Uterus (tissue), 2 donors: ENCODE results near the gene FAM114A1.

Experiments used
- CTCF ChIP-seq, 4 experiments: fragments of 200-600 bp in 2 of 4; fragments of 450-650 bp in 2 of 4; sonication (generic) in 2 of 4; IDR thresholded peaks; one replicate each; pipeline ENCODE4 v1.5.1; 2016 to 2019; ENCODE audit warnings: antibody characterized with exemption in 4 of 4, mild to moderate bottlenecking in 2 of 4, moderate library complexity in 1 of 4
- POLR2A ChIP-seq, 2 donors: fragments of 450-650 bp; IDR thresholded peaks; one replicate each; pipeline ENCODE4 v1.6.1; 2016; ENCODE audit warnings: antibody characterized with exemption in 2 of 2, mild to moderate bottlenecking in 1 of 2, moderate library complexity in 1 of 2

- TF ChIP-seq POLR2A (IDR thresholded peaks at IDR 0.05) (no peak), CTCF (IDR thresholded peaks at IDR 0.05) (no peak)
These were observed 114.9 kb downstream of the FAM114A1 start for GRCh38 chr4:38982361-38983095.
